HG02938 (cell line): ENCODE data around the gene GSX1.
"Not testable (repeated sequence)": the region's sequence is repeated elsewhere in the genome, so short reads cannot be mapped to it uniquely, and the experiment has no call there.

Experiments
- ATAC-seq: cut with Tn5 transposase; IDR thresholded peaks from one replicate; pipeline ENCODE4 v1.9.1; 2021; ENCODE audit warnings: mild to moderate bottlenecking, moderate library complexity; ENCODE audit not compliant: unreplicated experiment

Gene GSX1

GRCh38 chr13:27793507-27794367 is 1.5 kb downstream of the GSX1 start:
- no peak for ATAC-seq

GRCh38 chr13:27794368-27794691 is 2.0 kb downstream of the GSX1 start:
- ATAC-seq = no peak

GRCh38 chr13:27794921-27795717 is 2.8 kb downstream of the GSX1 start:
- no peak for ATAC-seq

- ATAC-seq = no peak
Observed at GRCh38 chr13:27795718-27796019, 3.4 kb downstream of the GSX1 start.

- no peak for ATAC-seq
Observed at GRCh38 chr13:27796544-27797227, 4.4 kb downstream of the GSX1 start.

- no peak for ATAC-seq
Observed at GRCh38 chr13:27797228-27797624, 4.9 kb downstream of the GSX1 start.

- ATAC-seq = no peak
Observed at GRCh38 chr13:27806744-27807387, 14.6 kb downstream of the GSX1 start.

- ATAC-seq = no peak
Observed at GRCh38 chr13:27808851-27809550, 16.7 kb downstream of the GSX1 start.

- ATAC-seq = no peak
Observed at GRCh38 chr13:27810009-27810408, 17.7 kb downstream of the GSX1 start.

GRCh38 chr13:27810461-27810860 is 18.2 kb downstream of the GSX1 start:
- ATAC-seq = no peak

- no peak for ATAC-seq
Observed at GRCh38 chr13:27813826-27814225, 21.5 kb downstream of the GSX1 start.

GRCh38 chr13:27817832-27818231 is 25.5 kb downstream of the GSX1 start:
- not testable (repeated sequence) for ATAC-seq

- no peak for ATAC-seq
Observed at GRCh38 chr13:27820524-27821482, 28.5 kb downstream of the GSX1 start.

GRCh38 chr13:27821566-27821965 is 29.3 kb downstream of the GSX1 start:
- no peak for ATAC-seq

GRCh38 chr13:27822258-27822872 is 30.1 kb downstream of the GSX1 start:
- ATAC-seq = no peak

- ATAC-seq = no peak
Observed at GRCh38 chr13:27822873-27823311, 30.6 kb downstream of the GSX1 start.

- ATAC-seq = no peak
Observed at GRCh38 chr13:27824121-27824520, 31.8 kb downstream of the GSX1 start.

- ATAC-seq = no peak
Observed at GRCh38 chr13:27825072-27825471, 32.8 kb downstream of the GSX1 start.
